ENCODE data around the gene RBL1.

RBL1 gene

DNA sequence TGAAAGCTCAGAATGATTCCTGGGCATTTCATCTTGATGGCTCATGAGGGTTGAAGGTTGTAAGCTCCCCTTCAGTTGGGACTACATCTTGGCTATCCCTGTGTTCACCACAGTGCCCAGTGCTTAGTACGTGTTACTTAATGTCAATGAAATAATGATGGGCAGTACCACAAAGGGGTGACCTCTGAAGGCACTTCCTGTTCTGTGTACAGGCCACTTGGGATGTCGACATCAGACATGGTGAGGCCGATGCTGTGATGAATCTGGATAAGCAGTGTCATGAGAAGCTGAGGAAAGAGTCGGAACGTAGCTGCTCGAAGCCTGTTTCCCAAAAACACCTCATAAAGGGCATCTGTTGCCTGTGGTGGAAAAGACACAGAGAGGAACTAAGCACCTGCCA lies 27.6 kb upstream of the RBL1 start:
- no peak for FAIRE-seq

DNA sequence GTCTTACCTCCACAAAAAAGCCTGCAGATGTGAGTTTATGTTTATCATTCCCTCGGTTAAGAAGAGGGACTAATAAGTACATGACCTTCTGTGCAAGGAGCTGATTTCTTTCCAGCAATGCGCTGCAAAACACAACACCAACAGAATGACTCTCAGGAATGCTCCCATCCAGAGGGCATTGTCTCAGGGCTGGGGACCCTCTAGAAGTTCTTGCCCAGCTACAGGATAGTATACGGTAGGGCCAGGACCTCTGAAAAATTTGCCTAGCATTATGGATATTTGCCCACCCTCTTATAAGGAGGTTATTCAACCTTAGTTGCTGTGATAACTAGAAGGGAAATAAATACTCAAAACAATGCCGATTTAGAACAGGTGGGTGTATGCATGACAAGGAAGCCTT lies 24.7 kb upstream of the RBL1 start:
- TF ChIP-seq TAF1 (IDR thresholded peaks at IDR 0.05; ENCODE audit: low read depth, low read length), result no peak
- TF ChIP-seq POLR2AphosphoS5 (IDR thresholded peaks at IDR 0.05; ENCODE audit: low read depth, low read length), result no peak
- TF ChIP-seq POLR2A (IDR thresholded peaks at IDR 0.05; ENCODE audit: low read depth, low read length), result no peak
- TF ChIP-seq POU2F2 (IDR thresholded peaks at IDR 0.05; ENCODE audit: low read depth, low read length), result no peak
- TF ChIP-seq PAX5 (IDR thresholded peaks at IDR 0.05; ENCODE audit: insufficient read depth, low read length, severe bottlenecking), result no peak
- TF ChIP-seq SPI1 (IDR thresholded peaks at IDR 0.05; ENCODE audit: low read depth, low read length), result no peak
- FAIRE-seq (no peak), DNase-seq (ENCODE audit: insufficient read length, low spot score) (no peak)

More for the DNA sequence above, 27.6 kb upstream of the RBL1 start:
- TF ChIP-seq SPI1 (IDR thresholded peaks at IDR 0.05; ENCODE audit: low read depth, low read length) (no peak), TAF1 (IDR thresholded peaks at IDR 0.05; ENCODE audit: low read depth, low read length) (no peak), POLR2A (IDR thresholded peaks at IDR 0.05; ENCODE audit: low read depth, low read length) (no peak)
- DNase-seq (ENCODE audit: insufficient read length, low spot score), result no peak

DNA sequence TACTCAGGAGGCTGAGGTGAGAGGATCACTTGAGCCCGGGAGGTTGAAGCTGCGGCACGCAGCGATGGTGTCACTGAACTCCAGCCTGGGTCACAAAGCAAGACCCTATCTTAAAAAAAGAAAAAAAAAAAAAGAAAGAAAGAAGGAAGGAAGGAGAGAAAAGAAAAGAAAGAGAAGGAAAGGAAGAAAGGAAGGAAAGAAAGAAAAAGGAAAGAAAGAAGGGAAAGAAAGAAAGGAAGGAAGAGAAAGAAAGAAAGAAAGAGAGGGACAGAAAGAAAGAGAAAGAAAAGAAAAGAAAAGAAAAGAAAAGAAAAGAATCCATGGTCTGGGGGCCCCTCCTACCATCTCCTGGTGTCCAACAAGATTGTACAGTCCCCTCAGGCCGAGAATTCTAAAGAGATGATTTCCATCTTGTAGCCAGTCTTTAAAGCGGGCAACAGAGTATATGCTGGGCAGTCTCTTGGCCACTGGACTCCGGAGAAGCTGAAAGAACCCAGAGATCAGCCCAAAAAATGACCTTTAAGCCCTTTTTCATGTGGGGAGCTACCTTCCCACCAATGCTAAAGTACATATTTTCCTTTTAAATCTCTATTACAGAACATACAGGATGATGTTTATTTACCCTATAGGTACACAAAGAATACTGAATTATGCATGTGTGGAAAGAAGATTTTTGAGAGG lies 23.7 kb upstream of the RBL1 start:
- DNase-seq (ENCODE audit: insufficient read length, low spot score) (no peak), FAIRE-seq (no peak)
- TF ChIP-seq PAX5 (IDR thresholded peaks at IDR 0.05; ENCODE audit: insufficient read depth, low read length, severe bottlenecking) (no peak), POU2F2 (IDR thresholded peaks at IDR 0.05; ENCODE audit: low read depth, low read length) (no peak), SPI1 (IDR thresholded peaks at IDR 0.05; ENCODE audit: low read depth, low read length) (no peak), TAF1 (IDR thresholded peaks at IDR 0.05; ENCODE audit: low read depth, low read length) (no peak), POLR2AphosphoS5 (IDR thresholded peaks at IDR 0.05; ENCODE audit: low read depth, low read length) (no peak), POLR2A (IDR thresholded peaks at IDR 0.05; ENCODE audit: low read depth, low read length) (no peak)

DNA sequence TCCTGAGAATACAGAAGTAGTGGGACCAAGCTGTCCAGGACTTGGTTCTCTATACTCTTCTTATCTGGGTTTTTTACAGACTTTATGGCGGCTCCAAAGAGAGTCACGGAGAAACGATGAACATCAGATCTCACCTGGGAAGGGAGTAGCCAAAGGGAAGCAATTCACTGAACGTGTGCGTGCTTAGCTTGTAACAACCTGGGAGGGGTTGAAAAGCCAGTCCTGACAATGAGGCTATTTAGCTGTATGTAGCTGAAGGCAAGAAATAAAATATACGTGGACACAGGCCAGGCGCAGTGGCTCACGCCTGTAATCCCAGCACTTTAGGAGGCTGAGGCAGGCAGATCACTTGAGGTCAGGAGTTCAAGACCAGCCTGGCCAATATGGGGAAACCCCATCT lies 18.2 kb upstream of the RBL1 start:
- DNase-seq (ENCODE audit: insufficient read length, low spot score), result no peak
- TF ChIP-seq POLR2A (IDR thresholded peaks at IDR 0.05; ENCODE audit: low read depth, low read length) (no peak), POU2F2 (IDR thresholded peaks at IDR 0.05; ENCODE audit: low read depth, low read length) (no peak), TAF1 (IDR thresholded peaks at IDR 0.05; ENCODE audit: low read depth, low read length) (no peak), SPI1 (IDR thresholded peaks at IDR 0.05; ENCODE audit: low read depth, low read length) (no peak), PAX5 (IDR thresholded peaks at IDR 0.05; ENCODE audit: insufficient read depth, low read length, severe bottlenecking) (no peak), POLR2AphosphoS5 (IDR thresholded peaks at IDR 0.05; ENCODE audit: low read depth, low read length) (no peak)
- no peak for FAIRE-seq

DNA sequence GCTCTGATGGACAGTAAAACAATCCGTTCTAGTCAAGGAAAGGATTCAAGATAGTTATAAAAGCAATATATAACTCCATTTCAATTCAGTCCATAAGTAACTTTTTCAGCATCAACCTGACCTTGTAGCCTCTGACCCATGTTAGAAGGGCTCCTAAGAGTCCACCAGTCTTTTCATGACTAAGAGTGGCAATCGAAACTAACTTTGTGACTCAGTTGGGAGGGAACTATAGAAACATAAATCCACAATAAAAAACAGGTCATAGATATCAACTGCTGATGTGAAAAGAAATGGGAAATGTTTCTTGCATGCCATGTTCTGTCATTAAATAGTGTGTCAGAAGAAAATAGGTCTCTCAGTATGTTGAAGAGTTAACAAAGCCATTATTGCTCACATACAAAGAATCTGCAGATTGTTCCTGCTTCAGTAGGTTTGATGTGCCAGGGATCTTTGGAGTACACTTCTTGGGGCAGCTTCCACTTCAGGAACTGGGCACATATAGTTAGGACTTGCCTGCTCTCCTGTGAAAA lies 16.2 kb upstream of the RBL1 start:
- DNase-seq (ENCODE audit: insufficient read length, low spot score) (no peak), FAIRE-seq (no peak)
- no peak for TF ChIP-seq SPI1 (IDR thresholded peaks at IDR 0.05; ENCODE audit: low read depth, low read length)
- TF ChIP-seq PAX5 (IDR thresholded peaks at IDR 0.05; ENCODE audit: insufficient read depth, low read length, severe bottlenecking), result no peak
- TF ChIP-seq POLR2A (IDR thresholded peaks at IDR 0.05; ENCODE audit: low read depth, low read length), result no peak
- no peak for TF ChIP-seq POU2F2 (IDR thresholded peaks at IDR 0.05; ENCODE audit: low read depth, low read length)
- no peak for TF ChIP-seq POLR2AphosphoS5 (IDR thresholded peaks at IDR 0.05; ENCODE audit: low read depth, low read length)
- TF ChIP-seq TAF1 (IDR thresholded peaks at IDR 0.05; ENCODE audit: low read depth, low read length), result no peak

DNA sequence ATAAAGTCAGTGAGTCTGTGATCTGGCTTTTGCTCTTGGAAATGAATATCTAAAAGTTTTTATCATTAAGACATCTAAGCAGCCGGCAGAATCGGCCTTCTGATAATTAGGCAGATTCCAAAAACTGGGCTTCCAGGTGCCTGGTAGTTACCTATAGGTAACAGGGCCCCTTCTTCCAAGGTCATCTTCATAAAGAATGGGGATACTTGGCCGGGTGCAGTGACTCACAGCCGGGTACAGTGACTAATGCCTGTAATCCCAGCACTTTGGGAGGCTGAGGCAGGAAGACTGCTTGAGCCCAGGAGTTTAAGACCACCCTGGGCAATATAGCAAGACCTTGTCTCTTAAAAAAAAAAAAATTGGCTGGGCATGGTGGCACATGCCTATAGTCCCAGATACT lies 12.9 kb upstream of the RBL1 start:
- no peak for DNase-seq (ENCODE audit: insufficient read length, low spot score)
- no peak for TF ChIP-seq PAX5 (IDR thresholded peaks at IDR 0.05; ENCODE audit: insufficient read depth, low read length, severe bottlenecking)
- TF ChIP-seq POLR2AphosphoS5 (IDR thresholded peaks at IDR 0.05; ENCODE audit: low read depth, low read length), result no peak
- TF ChIP-seq POLR2A (IDR thresholded peaks at IDR 0.05; ENCODE audit: low read depth, low read length), result no peak
- TF ChIP-seq TAF1 (IDR thresholded peaks at IDR 0.05; ENCODE audit: low read depth, low read length), result no peak
- TF ChIP-seq POU2F2 (IDR thresholded peaks at IDR 0.05; ENCODE audit: low read depth, low read length), result no peak
- no peak for TF ChIP-seq SPI1 (IDR thresholded peaks at IDR 0.05; ENCODE audit: low read depth, low read length)
- FAIRE-seq, result no peak

DNA sequence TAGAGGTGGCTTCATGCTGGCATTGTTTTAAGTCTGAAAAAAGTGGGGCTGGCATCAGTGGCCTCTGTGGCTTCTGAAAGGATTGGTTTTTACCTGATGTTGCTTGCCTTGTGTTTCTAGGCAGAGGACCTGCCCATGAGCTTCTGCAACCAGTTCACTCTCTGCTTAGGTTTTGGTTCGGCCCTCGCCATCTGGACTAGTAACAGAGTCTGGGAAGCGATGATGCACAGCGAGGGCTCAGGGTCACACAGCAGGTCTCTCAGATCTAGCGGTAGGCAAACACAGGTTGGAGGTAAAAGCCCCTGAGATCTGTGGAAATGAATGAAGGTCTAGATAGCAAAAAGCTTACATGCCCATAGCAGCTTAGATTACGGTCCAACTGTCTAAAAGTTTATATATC lies 6.8 kb upstream of the RBL1 start:
- no peak for FAIRE-seq
- TF ChIP-seq SPI1 (IDR thresholded peaks at IDR 0.05; ENCODE audit: low read depth, low read length) (no peak), POLR2A (IDR thresholded peaks at IDR 0.05; ENCODE audit: low read depth, low read length) (no peak), TAF1 (IDR thresholded peaks at IDR 0.05; ENCODE audit: low read depth, low read length) (no peak), PAX5 (IDR thresholded peaks at IDR 0.05; ENCODE audit: insufficient read depth, low read length, severe bottlenecking) (no peak), POU2F2 (IDR thresholded peaks at IDR 0.05; ENCODE audit: low read depth, low read length) (no peak)
- DNase-seq (ENCODE audit: insufficient read length, low spot score), result no peak

DNA sequence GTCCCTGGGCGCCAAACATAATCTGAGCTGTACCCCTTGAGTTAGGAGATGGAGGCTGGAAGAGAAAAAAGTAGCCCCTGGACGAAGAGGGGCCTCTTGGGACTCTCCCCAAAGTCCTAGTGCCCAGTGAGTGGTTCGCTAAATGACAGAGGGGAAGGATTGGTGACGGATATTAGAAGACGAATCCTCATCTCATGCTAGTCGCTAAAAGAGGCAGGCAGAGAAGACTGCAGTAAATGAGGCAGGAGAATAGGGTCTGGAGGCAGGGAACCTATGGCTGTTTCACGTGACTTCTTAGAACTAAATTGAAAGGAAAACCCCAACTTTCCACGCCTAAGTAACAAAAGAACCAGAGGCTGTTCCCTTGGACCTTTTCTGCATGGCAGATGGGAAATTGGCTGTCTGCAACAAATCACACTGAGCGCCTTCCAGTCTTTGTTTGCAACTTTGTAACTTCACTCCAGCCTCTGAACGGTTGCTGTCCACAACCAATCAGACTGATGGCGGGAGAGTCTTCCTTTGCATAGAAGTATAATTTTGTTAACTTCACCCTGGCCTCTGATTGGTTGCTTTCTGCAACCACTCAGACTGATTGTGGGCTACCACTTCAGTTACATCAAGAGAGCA lies 731 bp upstream of the RBL1 start:
- peak; percentile 28 for FAIRE-seq

DNA sequence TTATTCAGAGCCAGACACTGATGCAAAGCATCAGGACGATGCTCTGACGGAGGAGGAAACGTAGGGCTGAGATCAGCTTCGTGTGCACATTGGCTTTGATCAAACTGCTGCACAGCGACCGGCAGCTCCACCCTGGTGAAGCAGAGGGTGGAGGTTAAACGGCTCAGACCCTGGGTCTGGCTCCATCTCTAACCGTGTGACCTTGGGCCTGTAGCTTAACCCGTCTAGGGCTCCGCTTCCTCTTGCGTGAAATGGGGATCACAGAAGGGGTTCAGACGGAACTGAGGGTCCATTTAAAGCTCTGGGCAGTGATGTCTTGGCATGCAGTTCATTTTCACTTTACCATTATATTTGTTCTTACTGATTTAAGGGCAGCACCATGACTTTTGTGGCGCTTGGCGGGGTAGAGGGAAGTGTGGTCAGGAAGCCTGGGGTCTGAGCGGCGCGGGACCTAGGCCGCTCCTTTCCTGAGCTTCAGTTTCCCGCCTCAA lies 644 bp downstream of the RBL1 start:
- DNase-seq (ENCODE audit: insufficient read length, low spot score) (peak; percentile 18), FAIRE-seq (peak; percentile 75)
- no peak for TF ChIP-seq POU2F2 (IDR thresholded peaks at IDR 0.05; ENCODE audit: low read depth, low read length)
- TF ChIP-seq POLR2AphosphoS5 (IDR thresholded peaks at IDR 0.05; ENCODE audit: low read depth, low read length), result no peak
- 0 out of 2 replicates have a peak, but pooled peaks have one; percentile 25 for TF ChIP-seq SPI1 (IDR thresholded peaks at IDR 0.05; ENCODE audit: low read depth, low read length)

More for the DNA sequence above, 731 bp upstream of the RBL1 start:
- no peak for TF ChIP-seq POU2F2 (IDR thresholded peaks at IDR 0.05; ENCODE audit: low read depth, low read length)
- no peak for DNase-seq (ENCODE audit: insufficient read length, low spot score)

DNA sequence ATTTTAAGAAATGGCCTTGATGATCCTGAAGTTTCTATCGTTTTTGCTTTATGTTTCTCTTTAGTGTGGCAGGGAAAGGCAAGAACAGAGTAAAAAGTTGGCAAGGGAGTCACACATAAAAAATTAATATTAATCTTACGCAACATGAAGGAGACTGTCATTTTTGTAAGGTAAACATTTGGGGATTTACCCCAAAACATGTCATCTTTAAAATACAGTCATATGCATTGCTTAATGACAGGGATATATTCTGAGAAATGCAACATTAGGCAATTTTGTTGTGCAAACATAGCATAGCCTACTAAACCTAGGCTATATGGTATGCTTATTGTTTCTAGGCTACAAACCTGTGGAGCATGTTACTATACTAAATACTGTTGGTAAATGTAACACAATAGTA lies 5.4 kb downstream of the RBL1 start:
- no peak for TF ChIP-seq POLR2A (IDR thresholded peaks at IDR 0.05; ENCODE audit: low read depth, low read length)
- TF ChIP-seq POU2F2 (IDR thresholded peaks at IDR 0.05; ENCODE audit: low read depth, low read length), result no peak
- TF ChIP-seq POLR2AphosphoS5 (IDR thresholded peaks at IDR 0.05; ENCODE audit: low read depth, low read length), result no peak
- TF ChIP-seq SPI1 (IDR thresholded peaks at IDR 0.05; ENCODE audit: low read depth, low read length), result no peak
- no peak for TF ChIP-seq PAX5 (IDR thresholded peaks at IDR 0.05; ENCODE audit: insufficient read depth, low read length, severe bottlenecking)
- TF ChIP-seq TAF1 (IDR thresholded peaks at IDR 0.05; ENCODE audit: low read depth, low read length), result no peak
- DNase-seq (ENCODE audit: insufficient read length, low spot score) (no peak), FAIRE-seq (no peak)

All from GM12891 (cell line).